K562 (cell line): ENCODE data around the gene PRR5.

Source experiments
- CTCF ChIP-seq, 3 experiments: IDR thresholded peaks in 2 of 3; conservative IDR thresholded peaks in 1 of 3; 2 replicates each; pipeline ENCODE4 v1.5.1; 2011 to 2012; ENCODE audit warnings: low read length in 3 of 3, mild to moderate bottlenecking in 3 of 3, control low read depth in 2 of 3, improper control_type of control experiment in 1 of 3, inconsistent platforms in 1 of 3, low read depth in 1 of 3, mixed read lengths in 1 of 3, moderate library complexity in 1 of 3; ENCODE audit not compliant: insufficient read depth in 2 of 3
- NFE2L1 ChIP-seq: fragments of 450-650 bp; IDR thresholded peaks from 2 replicates; pipeline ENCODE4 v1.6.1; 2016; ENCODE audit warnings: missing genetic modification characterization, low read depth, mild to moderate bottlenecking, missing compliant biosample characterization, moderate library complexity, borderline replicate concordance

DNA sequence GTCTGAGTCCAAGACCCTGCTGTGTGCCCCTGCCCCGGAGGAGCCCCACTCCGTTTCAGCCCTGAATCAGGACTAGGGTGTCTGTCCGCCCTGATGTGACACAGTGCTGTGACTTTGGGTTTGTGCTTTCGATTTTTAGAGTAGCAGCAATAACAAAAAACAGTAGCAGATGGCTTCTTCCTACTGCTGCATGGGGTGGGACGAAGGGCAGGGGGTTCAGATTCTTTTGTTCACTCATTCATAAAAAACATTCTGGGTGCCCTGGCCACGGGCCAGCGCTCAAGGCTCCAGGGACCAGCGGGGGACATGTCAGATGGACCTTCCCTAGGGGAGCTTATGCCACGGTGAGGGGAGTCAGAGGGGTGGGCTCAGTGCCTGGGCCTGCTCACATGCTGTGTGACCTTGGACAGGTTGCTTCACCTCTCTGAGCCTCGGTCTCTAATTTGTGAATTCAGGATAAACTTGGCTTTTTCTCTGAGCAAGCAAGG is 24.6 kb upstream of the PRR5 start:
- no peak for TF ChIP-seq CTCF (IDR thresholded peaks at IDR 0.05 in 2 of 3, conservative IDR thresholded peaks at IDR 0.05 in 1 of 3; ENCODE audit: insufficient read depth in 2 of 3, low read depth in 1 of 3, low read length in 3 of 3)
- no peak for TF ChIP-seq NFE2L1
